ENCODE results near the gene C7orf33.
A peak's percentile ranks its signal among the peaks of the same experiment; 100 is the strongest.

The C7orf33 gene

DNA sequence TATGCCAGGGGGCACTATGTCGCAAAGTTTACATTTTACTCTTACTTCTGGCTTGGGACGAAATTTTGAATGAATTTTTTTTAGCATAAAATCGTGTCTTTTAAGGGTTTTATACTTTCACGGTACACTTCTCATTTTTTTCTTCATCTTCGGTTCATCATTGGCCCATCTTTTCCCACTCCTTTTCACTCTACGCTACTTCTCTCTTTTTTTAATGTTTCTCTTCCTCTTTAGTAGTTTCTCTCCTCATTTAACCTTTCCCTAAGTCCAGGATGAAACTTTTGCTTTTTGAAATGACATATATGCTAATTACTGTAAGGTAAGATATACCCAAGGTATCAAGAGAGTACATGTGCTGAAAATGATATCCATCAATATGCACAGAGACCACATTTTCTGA is 39.5 kb downstream of the C7orf33 start:
- DNase-seq = no peak

DNA sequence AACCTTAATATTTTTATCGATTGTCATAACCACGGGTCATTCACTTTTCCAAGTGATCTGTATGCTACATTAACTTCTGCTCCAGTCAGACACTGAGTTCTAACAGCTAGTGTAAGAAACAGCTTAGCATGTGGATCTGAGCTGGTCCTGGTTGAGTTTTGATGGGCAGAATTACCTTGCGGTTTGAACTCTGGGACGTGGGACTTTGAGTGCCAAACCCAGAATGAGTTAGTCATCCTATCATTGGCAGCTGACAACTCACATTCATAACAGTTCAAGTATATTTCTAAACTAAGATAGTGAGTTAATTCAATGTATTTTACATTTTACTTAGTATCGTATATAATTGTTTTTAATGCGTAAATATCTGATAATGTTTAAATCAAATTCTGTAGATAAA is 43.2 kb downstream of the C7orf33 start:
- DNase-seq = no peak

DNA sequence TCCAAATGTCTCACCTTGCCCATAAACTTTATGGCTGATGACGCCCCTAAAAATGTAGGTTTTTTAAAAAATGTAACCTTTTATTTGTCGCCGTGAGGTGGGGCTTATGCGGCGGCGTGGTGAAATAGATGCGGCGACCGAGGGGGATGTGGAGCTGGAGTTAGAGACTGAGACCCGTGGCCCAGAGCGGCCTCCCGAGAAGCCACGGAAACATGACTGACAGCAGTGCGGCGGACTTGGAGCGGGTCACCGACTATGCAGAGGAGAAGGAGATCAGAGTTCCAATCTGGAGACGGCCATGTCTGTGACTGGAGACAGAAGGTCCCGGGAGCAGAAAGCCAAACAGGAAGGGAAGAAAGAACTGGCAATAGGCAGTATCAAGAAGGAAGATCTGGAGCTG is 46.5 kb downstream of the C7orf33 start:
- no peak for DNase-seq

- no peak for DNase-seq
Measured at GRCh38 chr7:148645898-148646297, 55.3 kb downstream of the C7orf33 start.

GRCh38 chr7:148650232-148650858 is 59.8 kb downstream of the C7orf33 start:
- no peak for DNase-seq

DNA sequence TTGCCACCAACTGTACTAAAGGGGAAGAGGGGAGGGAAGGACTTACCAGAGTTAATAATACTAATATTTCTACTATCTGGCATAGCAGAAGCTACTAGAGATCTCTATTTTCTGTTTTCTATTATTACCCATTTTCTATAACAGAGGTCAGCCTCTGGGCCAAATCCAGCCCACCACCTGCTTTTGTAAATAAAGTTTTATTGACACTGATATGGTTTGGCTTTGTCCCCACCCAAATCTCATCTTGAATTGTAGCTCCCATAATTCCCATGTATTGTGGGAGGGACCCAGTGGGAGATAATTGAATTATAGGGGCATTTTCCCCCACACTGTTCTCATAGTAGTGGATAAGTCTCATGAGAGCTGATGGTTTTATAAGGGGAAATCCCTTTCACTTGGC is 62.2 kb downstream of the C7orf33 start:
- DNase-seq = no peak

DNA sequence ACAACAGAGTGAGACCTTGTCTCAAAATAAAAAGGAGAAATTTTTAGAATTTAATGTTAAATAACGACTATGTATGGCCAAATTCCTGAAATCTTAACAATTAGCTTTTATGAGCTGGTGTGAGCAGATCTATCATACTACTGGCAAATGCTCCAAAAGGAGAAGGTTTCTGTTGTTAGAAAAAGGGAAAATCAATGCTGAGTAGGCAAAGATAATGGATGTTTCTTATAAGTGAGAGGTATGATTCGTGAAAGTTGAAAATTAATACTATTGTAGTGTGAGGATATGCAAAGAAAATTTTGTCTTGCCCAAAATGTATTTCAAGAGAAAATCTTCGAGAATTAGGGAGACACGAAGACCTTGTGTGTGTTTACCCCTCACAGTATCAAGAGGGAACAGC is 67.4 kb downstream of the C7orf33 start:
- no peak for DNase-seq

DNA sequence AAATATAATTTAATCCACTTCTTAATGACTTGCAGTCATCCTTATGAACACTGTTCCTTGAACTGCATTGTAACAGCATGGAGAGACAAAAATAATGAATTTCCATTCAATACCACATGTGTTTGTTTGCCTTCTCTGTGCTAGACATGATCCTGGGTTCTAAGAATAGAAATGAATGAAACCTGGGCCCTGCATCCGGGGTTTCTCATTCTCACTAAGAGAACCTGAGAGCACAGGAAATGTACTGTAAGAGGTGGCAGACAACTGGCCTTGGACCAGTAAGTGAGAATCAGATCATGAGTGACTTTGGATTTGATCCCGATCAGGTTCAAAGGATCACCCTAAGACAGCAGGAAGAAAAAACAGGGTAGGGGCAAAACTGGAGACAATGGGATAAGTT is 70.9 kb downstream of the C7orf33 start:
- DNase-seq = no peak

- DNase-seq = peak; percentile 53
Measured at GRCh38 chr7:148662646-148663045, 72.1 kb downstream of the C7orf33 start.

DNA sequence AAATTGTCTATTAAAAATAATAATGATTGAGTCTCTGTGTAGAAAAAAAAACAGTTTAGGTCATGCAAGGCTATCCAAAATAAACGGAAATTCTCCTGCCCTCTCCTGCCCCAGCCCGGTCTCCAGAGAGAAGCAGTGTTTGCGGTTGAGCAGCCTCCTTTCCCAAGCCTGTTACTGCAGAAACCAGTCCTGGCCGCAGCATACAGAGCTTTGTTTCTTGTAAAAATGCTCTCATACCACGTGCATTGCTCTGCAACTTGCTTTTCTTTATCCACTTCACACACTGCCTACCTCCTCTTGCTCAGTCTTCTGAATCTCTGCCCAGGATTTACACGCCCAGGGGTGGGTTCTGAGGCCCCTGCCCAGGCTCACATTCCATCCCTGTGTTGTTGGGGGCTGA is 73.8 kb downstream of the C7orf33 start:
- no peak for DNase-seq

GRCh38 chr7:148665221-148665620 is 74.7 kb downstream of the C7orf33 start:
- peak; percentile 15 for DNase-seq

Data from hematopoietic multipotent progenitor cell treated with erythropoietin and hydrocortisone succinate and interleukin-3 and kit ligand, for 4 days (in vitro differentiated cells).